ENCODE measurements around the gene GTF2F1.
A peak's percentile ranks its signal among the peaks of the same experiment; 100 is the strongest.

Gene GTF2F1

DNA sequence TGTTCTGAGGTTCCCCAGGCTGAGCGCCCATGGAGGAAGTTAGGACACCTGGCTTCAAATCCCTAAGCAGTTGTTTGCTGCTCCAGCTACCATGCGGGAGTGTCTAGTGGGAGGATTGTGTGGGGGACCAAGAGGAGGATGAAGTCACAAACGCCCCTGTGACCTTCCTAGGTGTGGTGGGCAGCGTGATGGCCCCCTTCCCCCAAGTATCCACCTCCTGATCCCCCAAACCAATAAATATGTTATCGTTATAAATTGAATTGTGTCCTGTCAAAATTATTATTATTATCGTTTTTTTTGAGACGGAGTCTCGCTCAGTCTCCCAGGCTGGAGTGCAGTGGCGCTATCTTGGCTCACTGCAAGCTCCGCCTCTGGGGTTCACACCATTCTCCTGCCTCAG is 40.7 kb upstream of the GTF2F1 start, which contains the start of gene SLC25A41:
TSS of gene SLC25A41 (minus strand) at position 101 of the 400 bp plus-strand sequence. CDS start at position 31, 70 bp downstream.
- Histone ChIP-seq H4K8ac (ENCODE audit: low read depth, low read length) (no peak within 1 kb of the TSS), H3K79me1 (ENCODE audit: low read length) (no peaks in the 10 kb centered on the region), H2BK120ac (ENCODE audit: insufficient read depth, low read length, poor library complexity) (no peak within 1 kb of the TSS), H3K79me2 (ENCODE audit: control insufficient read depth, insufficient read depth, low read length, poor library complexity) (no peaks in the 10 kb centered on the region), H3K4ac (ENCODE audit: low read depth, low read length) (no peak within 1 kb of the TSS), H3K27me3 (ENCODE audit: insufficient read depth, low read length) (no peaks in the 10 kb centered on the region), H2BK12ac (ENCODE audit: low read length) (no peak within 1 kb of the TSS), H3K27ac (ENCODE audit: low read depth, low read length) (no peak within 1 kb of the TSS), H3K4me1 (ENCODE audit: control insufficient read depth in 1 of 2, insufficient read depth in 2 of 2, low read length in 2 of 2) (no peaks in the 10 kb centered on the region), H3K14ac (ENCODE audit: low read length) (no peak within 1 kb of the TSS), H4K91ac (ENCODE audit: low read depth, low read length) (no peak within 1 kb of the TSS), H3K23ac (ENCODE audit: low read length) (no peak within 1 kb of the TSS), H3K18ac (ENCODE audit: low read length) (no peak within 1 kb of the TSS), H2BK5ac (ENCODE audit: low read depth, low read length, poor library complexity) (no peak within 1 kb of the TSS), H2AK5ac (ENCODE audit: low read length) (no peak within 1 kb of the TSS), H3K9ac (ENCODE audit: low read length) (no peak within 1 kb of the TSS), H3K36me3 (ENCODE audit: control insufficient read depth in 1 of 2, insufficient read depth in 2 of 2, low read length in 2 of 2) (no peaks in the 10 kb centered on the region), H3K9me3 (ENCODE audit: insufficient read depth, low read depth, low read length) (no peaks in the 10 kb centered on the region), H2AFZ (ENCODE audit: insufficient read depth, low read length, poor library complexity) (no peak within 1 kb of the TSS), H4K12ac (ENCODE audit: low read depth, low read length) (no peak within 1 kb of the TSS), H3K4me3 (ENCODE audit: low read depth, low read length) (peak within 1 kb of the TSS; percentile 30), H3K4me2 (ENCODE audit: low read length) (no peak within 1 kb of the TSS)
- no peak for DNase-seq
- no CpG with 5 or more reads among the region's 10 CpGs for WGBS (ENCODE audit: extremely low coverage, insufficient coverage, insufficient read length)

DNA sequence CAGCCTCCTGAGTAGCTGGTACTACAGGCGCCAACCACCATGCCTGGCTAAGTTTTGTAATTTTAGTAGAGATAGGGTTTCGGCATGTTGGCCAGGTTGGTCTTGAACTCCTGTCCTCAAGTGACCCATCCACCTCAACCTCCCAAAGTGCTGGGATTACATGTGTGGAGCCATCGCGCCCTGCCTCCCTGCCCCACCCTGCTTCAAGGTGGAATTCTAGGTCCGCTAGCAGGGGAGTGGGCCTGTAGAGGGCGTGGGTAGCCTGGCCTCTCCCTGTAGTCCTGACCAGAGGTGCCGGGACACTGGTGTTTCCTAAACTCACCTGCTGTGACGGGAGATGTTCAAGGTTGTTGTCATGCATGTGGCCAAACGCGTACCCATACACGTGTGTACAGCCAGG is 40.2 kb upstream of the GTF2F1 start:
- Histone ChIP-seq H2AK5ac (ENCODE audit: low read length) (no peak overlapping the region), H3K4me2 (ENCODE audit: low read length) (no peak overlapping the region), H2BK12ac (ENCODE audit: low read length) (no peak overlapping the region), H3K36me3 (ENCODE audit: control insufficient read depth in 1 of 2, insufficient read depth in 2 of 2, low read length in 2 of 2) (no peaks in the 10 kb centered on the region), H3K79me2 (ENCODE audit: control insufficient read depth, insufficient read depth, low read length, poor library complexity) (no peaks in the 10 kb centered on the region), H3K27me3 (ENCODE audit: insufficient read depth, low read length) (no peaks in the 10 kb centered on the region), H3K4me1 (ENCODE audit: control insufficient read depth in 1 of 2, insufficient read depth in 2 of 2, low read length in 2 of 2) (no peaks in the 10 kb centered on the region), H4K12ac (ENCODE audit: low read depth, low read length) (no peak overlapping the region), H3K14ac (ENCODE audit: low read length) (no peak overlapping the region), H4K8ac (ENCODE audit: low read depth, low read length) (no peak overlapping the region), H3K9ac (ENCODE audit: low read length) (no peak overlapping the region), H3K18ac (ENCODE audit: low read length) (no peak overlapping the region), H2AFZ (ENCODE audit: insufficient read depth, low read length, poor library complexity) (no peak overlapping the region), H3K79me1 (ENCODE audit: low read length) (no peaks in the 10 kb centered on the region), H4K91ac (ENCODE audit: low read depth, low read length) (no peak overlapping the region), H3K23ac (ENCODE audit: low read length) (no peak overlapping the region), H3K9me3 (ENCODE audit: insufficient read depth, low read depth, low read length) (no peaks in the 10 kb centered on the region), H3K27ac (ENCODE audit: low read depth, low read length) (no peak overlapping the region), H2BK120ac (ENCODE audit: insufficient read depth, low read length, poor library complexity) (no peak overlapping the region), H3K4ac (ENCODE audit: low read depth, low read length) (no peak overlapping the region), H2BK5ac (ENCODE audit: low read depth, low read length, poor library complexity) (no peak overlapping the region), H3K4me3 (ENCODE audit: low read depth, low read length) (peak overlapping the region; percentile 30)
- WGBS (ENCODE audit: extremely low coverage, insufficient coverage, insufficient read length): no CpG with 5 or more reads among the region's 11 CpGs
- no peak for DNase-seq

DNA sequence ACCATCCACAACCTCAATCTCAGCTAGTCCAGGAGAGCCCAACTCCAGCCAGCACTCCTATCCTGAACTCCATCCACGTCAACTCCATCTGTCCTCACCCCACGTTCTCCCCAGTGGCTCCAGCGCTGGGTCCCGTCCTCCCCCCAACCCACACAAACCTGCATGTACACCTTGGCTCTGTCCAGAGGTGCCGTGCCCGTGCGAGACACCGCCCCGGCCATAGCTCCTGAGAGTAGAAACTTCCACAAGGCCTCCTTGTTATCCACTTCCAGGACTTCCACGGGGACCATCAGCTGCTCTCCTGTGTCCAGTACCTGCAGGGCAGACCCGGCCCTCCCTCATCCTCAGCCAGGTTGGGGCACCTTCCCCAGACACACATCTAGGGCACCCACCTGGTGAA is 38.9 kb upstream of the GTF2F1 start:
- no peak overlapping the region for H4K12ac ChIP-seq (ENCODE audit: low read depth, low read length)
- no peaks in the 10 kb centered on the region for H3K79me1 ChIP-seq (ENCODE audit: low read length)
- H3K79me2 ChIP-seq (ENCODE audit: control insufficient read depth, insufficient read depth, low read length, poor library complexity): no peaks in the 10 kb centered on the region
- H3K4me3 ChIP-seq (ENCODE audit: low read depth, low read length): no peak overlapping the region
- DNase-seq: no peak
- H2AFZ ChIP-seq (ENCODE audit: insufficient read depth, low read length, poor library complexity): no peak overlapping the region
- no peaks in the 10 kb centered on the region for H3K4me1 ChIP-seq (ENCODE audit: control insufficient read depth in 1 of 2, insufficient read depth in 2 of 2, low read length in 2 of 2)
- H3K14ac ChIP-seq (ENCODE audit: low read length): no peak overlapping the region
- no peak overlapping the region for H3K18ac ChIP-seq (ENCODE audit: low read length)
- no peaks in the 10 kb centered on the region for H3K27me3 ChIP-seq (ENCODE audit: insufficient read depth, low read length)
- no peak overlapping the region for H2BK12ac ChIP-seq (ENCODE audit: low read length)
- no peak overlapping the region for H2BK5ac ChIP-seq (ENCODE audit: low read depth, low read length, poor library complexity)
- no peak overlapping the region for H3K9ac ChIP-seq (ENCODE audit: low read length)
- H4K91ac ChIP-seq (ENCODE audit: low read depth, low read length): no peak overlapping the region
- no peak overlapping the region for H3K27ac ChIP-seq (ENCODE audit: low read depth, low read length)
- H3K9me3 ChIP-seq (ENCODE audit: insufficient read depth, low read depth, low read length): no peaks in the 10 kb centered on the region
- no CpG with 5 or more reads among the region's 11 CpGs for WGBS (ENCODE audit: extremely low coverage, insufficient coverage, insufficient read length)
- no peak overlapping the region for H3K4me2 ChIP-seq (ENCODE audit: low read length)
- no peak overlapping the region for H3K4ac ChIP-seq (ENCODE audit: low read depth, low read length)
- H3K36me3 ChIP-seq (ENCODE audit: control insufficient read depth in 1 of 2, insufficient read depth in 2 of 2, low read length in 2 of 2): no peaks in the 10 kb centered on the region
- H3K23ac ChIP-seq (ENCODE audit: low read length): no peak overlapping the region
- no peak overlapping the region for H2BK120ac ChIP-seq (ENCODE audit: insufficient read depth, low read length, poor library complexity)
- no peak overlapping the region for H2AK5ac ChIP-seq (ENCODE audit: low read length)
- no peak overlapping the region for H4K8ac ChIP-seq (ENCODE audit: low read depth, low read length)

DNA sequence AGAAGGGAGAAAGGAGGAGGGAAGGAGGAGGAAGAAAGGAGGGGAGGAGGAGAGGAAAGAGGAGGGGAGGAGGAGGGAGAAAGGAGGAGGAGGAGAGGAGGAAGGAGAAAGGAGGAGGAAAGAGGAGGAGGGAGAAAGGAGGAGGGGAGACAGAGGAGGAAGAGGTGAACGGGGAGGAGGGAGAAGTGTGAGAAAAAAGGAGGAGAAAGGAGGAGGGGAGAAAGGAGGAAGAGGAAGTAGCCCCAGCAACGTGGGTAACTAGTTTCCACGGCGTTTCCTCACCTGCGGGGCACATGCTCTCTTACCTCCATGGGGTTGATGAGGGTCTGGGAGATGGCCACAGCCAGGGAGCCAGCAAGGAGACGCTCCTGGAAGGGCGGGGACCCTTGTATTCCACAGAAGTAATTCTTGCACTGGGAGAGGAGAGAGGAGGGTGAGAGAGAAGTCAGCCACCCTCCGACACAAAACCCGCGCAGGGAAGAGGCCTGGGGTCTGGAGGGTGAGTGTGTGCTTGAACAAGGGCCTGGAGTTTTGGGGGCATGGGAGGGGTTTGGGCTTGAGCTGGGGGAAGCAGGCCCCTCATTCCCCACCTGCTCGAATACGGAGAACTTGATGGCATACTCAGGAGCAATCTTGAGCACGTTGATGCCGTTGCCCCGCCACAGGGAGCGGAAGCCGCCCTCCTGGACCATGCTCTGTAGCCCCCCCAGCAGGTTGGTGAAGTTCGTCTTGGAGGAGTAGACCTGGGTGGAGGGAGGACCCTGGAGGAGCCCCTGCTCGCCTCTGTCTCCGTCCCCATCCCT is 36.7 kb upstream of the GTF2F1 start:
- Histone ChIP-seq H2BK12ac (ENCODE audit: low read length) (no peak overlapping the region), H3K18ac (ENCODE audit: low read length) (no peak overlapping the region), H3K79me1 (ENCODE audit: low read length) (peaks cover 4% of the 10 kb centered on the region), H3K4me2 (ENCODE audit: low read length) (no peak overlapping the region), H2BK120ac (ENCODE audit: insufficient read depth, low read length, poor library complexity) (no peak overlapping the region), H2AK5ac (ENCODE audit: low read length) (no peak overlapping the region), H3K9ac (ENCODE audit: low read length) (no peak overlapping the region), H2BK5ac (ENCODE audit: low read depth, low read length, poor library complexity) (no peak overlapping the region), H3K23ac (ENCODE audit: low read length) (no peak overlapping the region), H3K14ac (ENCODE audit: low read length) (no peak overlapping the region), H4K12ac (ENCODE audit: low read depth, low read length) (no peak overlapping the region), H3K4me1 (ENCODE audit: control insufficient read depth in 1 of 2, insufficient read depth in 2 of 2, low read length in 2 of 2) (peaks cover 0 to 4% of the 10 kb centered on the region in 2 experiments), H4K91ac (ENCODE audit: low read depth, low read length) (no peak overlapping the region), H4K8ac (ENCODE audit: low read depth, low read length) (no peak overlapping the region), H3K27ac (ENCODE audit: low read depth, low read length) (no peak overlapping the region), H3K9me3 (ENCODE audit: insufficient read depth, low read depth, low read length) (peaks cover 6% of the 10 kb centered on the region), H3K4me3 (ENCODE audit: low read depth, low read length) (no peak overlapping the region), H3K27me3 (ENCODE audit: insufficient read depth, low read length) (no peaks in the 10 kb centered on the region), H2AFZ (ENCODE audit: insufficient read depth, low read length, poor library complexity) (no peak overlapping the region), H3K36me3 (ENCODE audit: control insufficient read depth in 1 of 2, insufficient read depth in 2 of 2, low read length in 2 of 2) (peaks cover 0 to 3% of the 10 kb centered on the region in 2 experiments), H3K79me2 (ENCODE audit: control insufficient read depth, insufficient read depth, low read length, poor library complexity) (no peaks in the 10 kb centered on the region), H3K4ac (ENCODE audit: low read depth, low read length) (no peak overlapping the region)
- DNase-seq: no peak
- WGBS (ENCODE audit: extremely low coverage, insufficient coverage, insufficient read length): 100% methylated on average over 1 of the region's 20 CpGs
